GM19351 (cell line): ENCODE measurements around the gene ADAM12.
"Not testable (repeated sequence)": the region's sequence is repeated elsewhere in the genome, so short reads cannot be mapped to it uniquely, and the experiment has no call there.

Source experiments
- ATAC-seq: cut with Tn5 transposase; IDR thresholded peaks from one replicate; pipeline ENCODE4 v1.9.1; 2021; ENCODE audit warnings: mild to moderate bottlenecking, moderate library complexity; ENCODE audit not compliant: unreplicated experiment

Gene ADAM12

DNA sequence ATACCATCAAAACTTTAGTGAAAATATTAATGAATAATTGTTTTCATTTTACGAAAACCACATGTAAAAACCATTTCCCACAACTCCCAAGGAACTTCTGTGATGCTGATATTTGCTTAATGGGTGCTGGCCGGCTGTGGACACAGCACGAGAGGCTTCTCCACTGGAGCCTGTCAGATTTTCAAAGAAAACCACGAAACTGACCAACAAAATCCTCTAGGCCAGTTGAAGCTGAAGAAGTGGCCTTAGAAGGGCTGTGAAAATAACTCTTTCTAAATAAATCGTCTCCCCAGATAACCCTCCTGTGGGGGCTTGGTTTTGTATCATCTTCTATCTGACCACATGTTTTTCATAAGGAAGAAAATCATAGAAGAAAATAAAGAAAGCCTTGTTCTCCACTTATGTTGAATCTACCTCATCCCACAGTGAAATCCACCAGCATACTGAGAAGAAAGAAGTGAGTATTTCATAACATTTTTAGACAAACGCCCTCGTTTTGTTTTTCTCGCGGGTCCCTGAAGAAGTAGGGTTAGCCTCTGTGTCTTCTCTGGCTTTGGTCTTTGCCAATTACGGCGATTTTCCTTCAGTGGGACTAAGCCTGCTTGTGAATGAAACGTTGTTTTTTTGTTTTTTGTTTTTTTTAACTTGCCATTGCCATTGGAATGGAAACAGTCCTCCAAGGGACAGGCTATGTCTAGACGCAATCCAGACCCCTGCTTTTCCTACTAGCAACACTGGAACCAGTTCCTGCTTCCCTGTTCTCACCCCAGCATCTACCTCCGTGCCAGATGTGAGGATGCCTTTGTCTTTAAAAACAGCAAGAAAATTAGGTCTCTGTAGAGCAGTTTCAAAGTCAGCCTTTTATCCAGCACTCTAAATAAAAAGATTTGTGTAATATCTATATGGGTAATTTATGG lies 123.9 kb downstream of the ADAM12 start:
- no peak for ATAC-seq

DNA sequence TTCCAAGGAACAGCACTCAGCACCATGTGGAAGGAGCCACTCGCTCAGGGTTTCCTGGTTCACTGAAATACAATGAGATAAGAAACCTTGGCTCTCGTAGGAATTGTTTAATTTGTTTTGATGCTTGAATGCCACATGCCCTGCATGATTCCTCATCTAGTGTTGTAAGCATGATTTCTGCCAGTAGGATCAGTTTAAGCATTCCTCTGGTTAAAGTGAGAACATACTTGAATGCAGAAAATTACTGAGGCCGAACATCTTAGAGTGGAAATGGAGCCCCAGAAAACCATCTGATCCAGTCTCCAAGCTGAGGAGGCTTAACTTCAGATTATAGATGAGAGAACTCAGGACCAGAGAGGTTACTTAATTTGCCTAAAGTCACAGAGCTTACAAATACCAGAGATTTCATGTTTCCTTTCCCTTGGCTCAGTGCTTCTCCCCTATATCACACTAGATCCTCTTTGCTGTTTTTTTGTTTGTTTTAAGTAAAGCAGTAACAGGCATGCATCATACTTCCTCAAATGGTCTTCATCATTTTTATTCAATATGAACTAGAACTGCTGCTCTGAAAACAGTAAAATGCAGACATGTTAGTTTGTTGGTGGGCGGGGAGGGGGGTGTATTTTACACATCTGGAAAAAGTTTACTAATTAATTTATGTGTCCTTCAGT lies 125.1 kb downstream of the ADAM12 start:
- ATAC-seq, result no peak

DNA sequence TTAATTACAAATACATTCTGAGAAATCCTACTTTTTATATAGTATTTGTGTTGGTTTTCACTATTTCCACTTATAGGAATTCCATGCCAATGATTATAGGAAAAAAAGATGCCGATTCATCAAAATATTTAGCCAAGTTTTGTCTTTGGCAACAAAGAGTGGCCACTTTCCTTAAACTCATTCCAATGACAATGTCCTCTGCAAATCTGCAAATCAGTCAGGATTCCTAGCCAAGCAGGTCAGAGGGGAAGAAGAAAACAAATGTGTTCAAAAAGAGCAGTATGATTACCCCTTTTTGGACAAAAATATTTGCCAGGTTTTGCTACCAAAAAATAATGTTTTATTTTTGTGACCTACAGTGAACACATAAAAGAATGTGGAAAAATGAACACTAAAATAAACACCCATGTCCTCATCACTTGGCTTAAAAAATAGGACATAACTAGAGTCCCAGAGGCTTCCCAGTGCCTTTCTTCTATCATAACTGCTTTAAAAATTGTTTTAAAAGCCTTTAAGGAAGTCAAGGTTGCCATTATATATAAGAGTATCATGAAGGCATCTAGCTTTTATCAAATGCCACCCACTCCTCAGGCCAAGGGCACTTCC lies 125.9 kb downstream of the ADAM12 start:
- ATAC-seq, result no peak

DNA sequence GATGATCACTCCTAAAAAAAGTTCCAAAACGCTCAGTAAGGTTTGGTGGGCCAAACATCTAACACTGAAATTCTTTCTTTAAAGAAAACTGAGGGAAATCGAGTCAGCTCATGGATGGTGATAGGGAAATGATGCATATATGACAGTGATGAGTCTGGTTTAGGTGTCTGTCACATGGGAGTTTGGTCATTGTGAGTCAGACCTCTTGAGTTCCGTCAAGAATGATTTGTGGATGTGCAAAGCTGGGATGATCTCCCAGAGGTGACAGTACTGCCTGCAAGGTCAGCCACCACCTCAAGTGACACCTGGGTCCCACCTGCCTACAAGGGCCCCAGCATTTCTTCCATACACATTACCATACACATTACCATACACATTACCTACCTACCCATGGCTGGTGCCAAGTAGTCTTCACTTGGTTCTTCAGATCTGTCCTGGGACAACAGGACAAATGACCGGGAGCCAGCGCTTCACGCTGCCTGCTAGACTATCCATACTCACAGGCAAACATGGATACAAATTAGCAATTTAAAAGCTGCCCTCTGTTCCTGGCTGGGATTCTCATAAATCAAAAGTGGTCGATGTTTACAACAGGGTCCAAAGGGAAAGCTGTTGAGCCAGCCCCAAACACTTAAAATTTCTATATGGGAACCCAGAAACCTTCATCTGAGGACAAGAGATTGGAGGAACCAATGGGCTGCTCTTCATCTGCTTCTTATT lies 128.4 kb downstream of the ADAM12 start:
- no peak for ATAC-seq

DNA sequence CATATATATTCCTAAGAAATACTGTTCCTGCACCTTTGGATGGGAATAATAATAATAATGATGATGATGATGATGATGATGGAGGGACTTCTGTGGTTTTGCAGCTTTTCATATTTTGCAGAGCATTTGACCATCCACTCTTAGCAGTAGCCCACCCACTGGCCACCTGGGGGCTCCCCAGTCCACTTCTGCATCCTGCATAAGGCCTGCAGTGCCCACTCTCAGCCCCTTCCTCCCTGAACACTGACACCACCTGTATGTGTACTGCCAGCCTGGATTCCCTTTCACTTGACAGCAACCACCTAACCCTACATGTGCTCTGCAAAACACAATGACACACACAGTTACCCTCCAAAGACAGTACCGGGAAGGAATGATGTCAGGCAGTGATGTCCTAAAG lies 131.4 kb downstream of the ADAM12 start:
- ATAC-seq, result no peak

DNA sequence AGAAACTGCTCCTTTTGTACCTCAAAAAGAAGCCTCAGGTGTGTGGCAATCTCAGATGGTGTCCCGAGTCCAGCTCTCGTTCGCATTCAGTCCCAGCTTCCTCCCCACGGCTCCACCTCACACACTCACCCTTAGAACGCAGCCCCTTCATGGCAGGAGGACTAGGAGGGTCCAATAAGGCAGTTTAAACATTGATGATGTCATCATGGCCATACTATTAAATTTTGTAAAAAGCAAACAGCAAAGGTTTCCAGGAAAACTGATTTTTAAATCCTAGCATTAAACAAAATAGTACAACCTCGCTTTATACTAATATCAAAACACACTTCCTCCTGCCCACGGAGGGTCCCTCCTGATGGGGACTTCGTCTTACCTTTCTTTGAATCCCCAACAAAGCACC lies 133.0 kb downstream of the ADAM12 start:
- ATAC-seq, result no peak

DNA sequence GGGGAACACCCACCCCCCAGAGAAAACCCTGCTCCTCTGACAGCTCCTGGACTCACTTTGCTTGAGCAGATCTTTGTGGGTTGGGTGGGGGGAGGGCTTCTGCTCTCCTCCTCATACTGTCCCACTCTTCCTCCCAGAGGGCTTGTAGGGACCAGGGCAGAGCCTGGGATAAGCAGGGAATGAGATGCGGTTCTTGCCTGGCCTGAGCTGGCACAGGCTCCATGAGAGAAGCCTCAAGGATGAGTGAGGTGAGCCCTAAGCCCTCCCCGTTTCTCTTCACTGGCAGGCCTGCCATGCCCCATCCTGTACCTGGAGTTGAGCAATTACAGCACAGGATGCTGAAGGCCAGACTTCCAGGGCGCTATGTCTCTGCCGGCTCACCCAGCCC lies 134.7 kb downstream of the ADAM12 start:
- no peak for ATAC-seq

DNA sequence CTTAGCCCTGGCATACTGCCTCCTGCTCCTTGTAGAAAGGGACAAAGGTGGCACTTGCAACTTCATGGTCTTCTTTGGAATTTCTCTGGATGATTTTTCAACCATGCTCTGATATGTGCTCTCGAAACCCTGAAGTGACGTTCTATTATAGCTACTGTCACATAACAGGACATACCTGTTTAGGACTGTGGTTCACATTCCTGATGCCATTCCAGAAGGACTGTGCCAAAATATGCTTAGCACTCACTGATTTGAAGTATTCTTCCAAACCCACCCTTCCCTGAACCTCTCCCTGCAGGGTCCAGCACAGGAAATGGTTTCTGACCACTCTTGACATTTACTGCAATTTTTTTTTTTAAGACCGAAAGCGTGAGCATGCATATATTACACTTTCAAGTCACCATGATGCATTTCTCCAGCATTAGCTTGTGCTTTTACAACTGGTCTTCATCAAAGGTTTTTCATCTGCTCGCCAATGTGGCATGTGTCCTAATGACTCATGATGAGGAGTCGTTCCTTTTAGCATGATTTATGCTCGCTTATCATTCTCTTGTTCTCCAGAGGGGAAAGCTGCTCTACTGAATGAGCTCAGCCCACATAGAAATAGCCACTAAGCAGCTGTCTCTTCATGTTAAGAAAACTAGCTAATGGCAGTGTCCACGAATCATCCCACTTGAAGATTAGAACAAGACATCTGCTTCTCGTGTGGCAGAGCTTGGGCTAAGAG lies 135.2 kb downstream of the ADAM12 start:
- no peak for ATAC-seq

DNA sequence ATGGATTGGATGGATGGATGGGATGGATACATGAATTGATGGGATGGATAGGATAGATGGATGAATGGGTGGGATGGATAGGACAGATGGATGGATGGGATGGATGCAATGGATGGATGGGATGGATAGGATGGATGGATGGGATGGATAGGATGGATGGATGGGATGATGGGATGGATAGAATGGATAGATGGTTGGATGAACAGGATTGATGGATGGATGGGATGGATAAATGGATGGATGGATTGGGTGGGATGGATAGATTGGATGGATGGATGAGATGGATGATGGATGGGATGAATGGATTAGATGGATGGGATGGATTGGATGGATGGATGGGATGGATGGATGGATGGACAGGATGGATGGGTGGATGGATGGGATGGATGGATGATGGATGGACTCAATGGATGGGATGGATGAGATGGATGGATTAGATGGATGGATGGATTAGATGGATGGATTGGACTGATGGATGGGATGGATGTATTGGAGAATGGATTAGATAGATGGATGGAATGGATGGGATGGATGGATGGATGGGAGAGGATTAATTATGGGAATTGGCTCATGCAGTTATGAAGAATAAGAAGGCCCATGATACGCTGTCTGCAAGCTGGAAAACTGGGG lies 136.4 kb downstream of the ADAM12 start:
- ATAC-seq, result no peak

DNA sequence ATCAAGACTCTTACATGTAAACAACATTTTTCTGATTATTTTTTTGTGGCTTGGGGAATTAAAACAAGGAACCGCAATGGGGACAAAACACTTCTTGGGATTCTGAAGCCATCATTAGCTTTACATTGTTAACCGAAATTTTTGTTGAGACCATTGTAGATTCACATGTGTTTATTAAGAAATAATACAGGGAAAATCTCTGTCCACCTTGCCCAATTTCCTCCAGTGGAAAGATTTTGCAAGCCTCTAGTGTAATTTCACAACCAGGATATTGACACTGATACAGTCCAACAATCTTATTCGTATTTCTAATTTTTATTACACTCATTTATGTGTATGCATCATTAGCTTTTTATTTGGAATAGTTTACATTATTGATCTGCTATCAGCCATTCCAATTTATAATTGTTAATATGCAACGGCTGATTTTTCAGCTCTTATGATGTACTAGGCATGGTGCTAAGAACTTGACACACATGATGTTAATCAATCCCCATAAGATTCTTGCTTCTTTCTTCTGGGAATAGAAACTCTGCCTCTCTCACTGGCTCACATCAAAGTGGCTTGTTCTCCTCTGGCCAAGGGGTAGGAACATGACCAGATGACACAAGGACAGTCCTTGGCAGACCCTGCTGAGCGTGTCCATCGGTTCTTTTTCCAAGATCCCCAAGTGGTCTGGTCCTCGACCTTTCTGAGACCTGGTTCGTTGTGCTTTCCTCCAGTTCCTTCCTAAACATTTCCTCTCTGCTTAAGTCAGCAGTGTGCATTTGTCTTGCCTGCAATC lies 137.6 kb downstream of the ADAM12 start:
- no peak for ATAC-seq

DNA sequence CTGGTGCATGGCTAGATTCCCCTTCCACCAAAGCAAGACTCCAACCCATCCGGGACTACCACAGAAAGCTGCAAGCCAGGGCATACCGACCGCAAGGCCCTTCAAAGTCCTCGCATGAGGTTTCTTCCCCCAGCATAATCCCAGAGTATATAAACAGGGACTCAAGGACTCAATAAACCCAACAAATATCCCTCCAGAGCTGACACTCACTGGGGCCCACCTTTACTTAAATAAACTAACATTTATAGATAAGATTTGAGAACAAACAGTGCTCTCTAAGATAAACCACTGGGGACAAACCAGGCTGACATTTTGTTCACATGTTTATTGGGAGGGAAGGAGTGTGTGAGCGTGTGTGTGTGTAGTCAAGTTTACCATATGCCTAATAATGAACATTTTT lies 138.2 kb downstream of the ADAM12 start:
- no peak for ATAC-seq

DNA sequence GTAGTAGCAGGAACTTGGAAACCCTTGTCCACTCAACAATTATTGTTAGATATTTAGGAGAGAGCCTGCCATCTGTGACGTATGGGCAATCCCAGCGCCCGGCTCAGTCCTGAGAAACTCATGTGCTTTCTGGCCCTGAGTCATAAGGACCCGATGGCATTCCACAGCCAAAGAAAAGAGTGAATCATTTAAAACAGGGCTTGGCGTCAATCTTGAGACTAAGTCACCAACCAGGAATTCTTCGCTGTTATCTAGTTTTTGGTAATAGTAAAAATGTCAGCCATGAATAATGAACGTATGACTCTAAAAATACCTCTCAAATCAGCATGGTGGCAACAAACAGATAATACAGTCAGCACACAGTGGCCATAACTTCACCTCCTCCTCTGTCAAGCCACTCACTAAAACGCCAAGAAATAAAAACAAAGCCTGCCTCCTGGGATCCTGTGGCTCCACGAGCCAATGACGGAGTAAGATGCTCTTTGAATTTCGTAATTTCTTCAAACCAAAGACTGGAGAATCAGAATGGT lies 140.8 kb downstream of the ADAM12 start:
- no peak for ATAC-seq

DNA sequence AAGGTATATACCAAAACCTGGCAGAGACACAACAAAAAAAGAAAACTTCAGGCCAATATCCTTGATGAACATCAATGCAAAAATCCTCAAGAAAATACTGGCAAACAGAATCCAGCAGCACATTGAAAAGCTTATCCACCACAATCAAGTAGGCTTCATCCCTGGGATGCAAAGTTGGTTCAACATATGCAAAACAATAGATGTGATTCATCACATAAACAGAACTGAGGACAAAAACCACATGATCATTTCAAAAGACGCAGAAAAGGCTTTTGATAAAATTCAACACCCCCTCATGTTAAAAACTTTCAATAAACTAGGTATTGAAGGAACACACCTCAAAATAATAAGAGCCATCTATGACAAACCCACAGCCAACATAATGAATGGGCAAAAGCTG lies 141.9 kb downstream of the ADAM12 start:
- ATAC-seq, result not testable (repeated sequence)

DNA sequence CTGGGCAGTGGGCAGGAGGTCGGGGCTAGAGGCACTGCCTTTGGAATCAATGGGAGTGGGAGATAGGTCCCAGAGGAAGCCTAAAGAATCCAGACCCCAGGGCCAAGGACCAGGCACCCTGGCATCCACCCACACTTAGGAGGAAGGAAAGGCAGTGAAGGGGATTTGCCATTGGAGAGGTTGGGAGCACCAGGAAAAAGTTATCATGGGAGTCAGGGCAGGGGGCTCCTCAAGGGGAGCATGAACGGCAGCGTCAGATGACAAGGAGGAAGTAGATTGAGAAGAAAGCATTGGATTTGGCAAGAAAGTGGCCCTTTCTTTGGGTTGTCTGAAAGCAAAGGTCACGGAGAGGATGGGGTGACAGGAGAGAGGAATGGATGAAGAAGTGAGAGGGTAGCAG lies 142.8 kb downstream of the ADAM12 start:
- no peak for ATAC-seq

DNA sequence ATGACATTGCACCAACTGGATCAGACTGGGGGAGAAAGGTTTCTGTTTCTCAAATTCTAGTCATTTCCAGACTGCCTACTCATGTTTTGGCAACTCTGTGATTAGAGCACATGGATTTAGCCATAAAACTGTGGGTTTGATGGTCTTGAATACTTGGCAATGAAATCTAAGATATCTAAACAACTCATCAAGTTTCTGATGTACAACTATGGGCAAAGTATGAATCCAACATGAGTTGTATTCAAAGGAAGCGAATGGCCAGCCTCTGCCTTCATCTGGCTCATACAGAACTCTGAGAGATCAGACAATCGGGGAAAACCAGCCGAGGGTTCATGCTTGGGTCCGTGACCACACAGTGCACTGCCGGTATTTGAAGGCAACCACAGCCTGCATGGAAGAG lies 144.3 kb downstream of the ADAM12 start:
- no peak for ATAC-seq

DNA sequence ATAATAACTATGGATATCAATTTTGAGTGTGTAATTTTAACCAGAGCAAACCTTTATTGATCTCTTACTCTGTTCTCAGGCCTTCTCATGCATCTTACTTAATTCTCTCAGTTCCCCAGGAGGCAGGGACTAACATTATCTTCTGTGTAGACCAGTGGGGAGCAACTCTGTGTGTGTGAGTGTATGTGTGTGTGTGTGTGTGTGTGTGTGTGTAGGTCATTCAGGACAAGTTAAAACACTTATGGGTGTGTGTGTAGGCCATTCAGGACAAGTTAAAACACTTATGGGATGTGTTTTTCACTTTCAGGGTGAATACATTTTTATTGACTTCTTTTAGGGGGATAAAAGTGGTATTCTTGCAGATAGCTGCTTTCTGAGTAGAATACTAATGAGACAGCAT lies 145.0 kb downstream of the ADAM12 start:
- ATAC-seq, result no peak

DNA sequence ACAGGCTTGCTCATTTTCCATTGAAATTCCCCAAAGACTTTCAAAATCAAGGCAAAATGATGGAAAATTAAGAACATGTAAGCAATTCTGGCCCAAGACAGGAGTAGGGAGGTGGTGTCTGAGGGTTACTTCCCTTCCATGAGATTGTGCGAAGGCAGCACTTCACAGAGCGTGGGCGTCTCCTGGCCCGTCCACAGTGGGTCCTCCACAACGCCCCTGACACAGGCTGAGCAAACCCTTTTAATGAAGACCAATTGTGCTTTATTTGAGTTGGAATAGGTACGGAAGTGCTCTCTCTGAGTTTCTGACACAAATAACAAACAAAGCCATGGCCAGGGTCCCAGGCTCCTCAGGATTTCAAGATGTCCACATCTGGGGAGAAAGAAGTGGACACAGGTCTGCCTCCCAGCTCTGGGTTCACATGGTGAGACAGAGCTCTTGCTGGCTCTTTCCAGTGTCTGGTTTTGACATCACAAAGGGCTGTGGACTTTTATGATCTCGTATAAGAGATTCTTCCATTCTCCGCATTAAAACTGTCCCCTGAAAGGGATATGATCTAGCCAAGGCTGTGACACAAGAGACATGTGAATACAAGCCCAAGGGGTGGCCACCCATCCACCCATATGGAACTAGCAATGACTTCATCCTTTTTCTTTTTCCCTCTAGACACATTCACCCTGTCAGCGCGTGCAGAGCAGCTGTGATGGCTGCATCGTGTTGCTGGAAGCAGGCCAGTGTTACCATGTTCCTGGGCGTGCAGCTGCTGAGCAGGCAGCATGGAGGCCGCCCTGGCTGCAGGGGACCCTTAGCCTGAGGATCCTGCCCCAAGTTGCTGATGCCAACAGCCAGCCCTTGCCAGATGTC lies 145.6 kb downstream of the ADAM12 start:
- no peak for ATAC-seq

DNA sequence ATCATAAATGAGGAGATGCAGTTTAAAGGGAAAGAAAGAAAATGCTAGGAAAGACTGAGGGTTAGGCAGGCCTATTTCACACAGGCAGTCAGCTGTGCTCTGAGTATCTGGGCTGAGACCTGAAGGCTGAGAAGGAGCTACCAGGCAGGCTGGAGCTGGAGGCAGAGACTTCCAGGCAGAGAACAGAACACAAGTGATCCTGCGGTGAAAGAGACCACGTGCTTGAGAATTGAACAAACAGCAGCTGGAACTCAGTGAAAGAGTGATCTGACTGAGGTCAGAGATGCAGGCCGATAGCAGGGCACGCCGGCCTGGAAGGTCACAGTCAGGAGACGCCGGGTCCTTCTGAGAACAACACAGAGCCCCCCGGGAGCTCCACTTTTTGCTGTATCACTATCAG lies 147.8 kb downstream of the ADAM12 start:
- no peak for ATAC-seq
